HG03196 (cell line): Measurements from ENCODE around the gene COMMD2.
A peak's percentile ranks its signal among the peaks of the same experiment; 100 is the strongest.

ENCODE experiments used
- ATAC-seq: cut with Tn5 transposase; IDR thresholded peaks from one replicate; pipeline ENCODE4 v1.9.1; 2021; ENCODE audit not compliant: unreplicated experiment

COMMD2 gene

GRCh38 chr3:149764302-149764701 lies 12.0 kb upstream of the COMMD2 start:
- no peak for ATAC-seq

GRCh38 chr3:149763565-149764195 lies 11.4 kb upstream of the COMMD2 start:
- ATAC-seq = no peak

- ATAC-seq = no peak
These were observed 1.4 kb upstream of the COMMD2 start for GRCh38 chr3:149753717-149754116.

- peak; percentile 10 for ATAC-seq
These were observed 473 bp upstream of the COMMD2 start for GRCh38 chr3:149752788-149753136.

- no peak for ATAC-seq
These were observed 738 bp downstream of the COMMD2 start for GRCh38 chr3:149751551-149751950.

- no peak for ATAC-seq
These were observed 7.7 kb downstream of the COMMD2 start for GRCh38 chr3:149744606-149745005.

- ATAC-seq = no peak
These were observed 8.1 kb downstream of the COMMD2 start for GRCh38 chr3:149744151-149744550.

- ATAC-seq = no peak
These were observed 12.9 kb downstream of the COMMD2 start for GRCh38 chr3:149739396-149739795.

GRCh38 chr3:149738876-149739275 lies 13.4 kb downstream of the COMMD2 start:
- ATAC-seq = no peak

GRCh38 chr3:149736953-149737205 lies 15.4 kb downstream of the COMMD2 start:
- ATAC-seq = no peak

GRCh38 chr3:149736175-149736952 lies 15.9 kb downstream of the COMMD2 start:
- ATAC-seq = no peak

GRCh38 chr3:149732234-149732633 lies 20.1 kb downstream of the COMMD2 start:
- no peak for ATAC-seq

GRCh38 chr3:149727656-149728055 lies 24.6 kb downstream of the COMMD2 start:
- no peak for ATAC-seq

GRCh38 chr3:149726716-149727407 lies 25.4 kb downstream of the COMMD2 start:
- ATAC-seq = peak; percentile 53

- no peak for ATAC-seq
These were observed 28.5 kb downstream of the COMMD2 start for GRCh38 chr3:149723781-149724180.

GRCh38 chr3:149720918-149721317 lies 31.4 kb downstream of the COMMD2 start:
- ATAC-seq = no peak

- ATAC-seq = no peak
These were observed 34.8 kb downstream of the COMMD2 start for GRCh38 chr3:149717391-149718056.

GRCh38 chr3:149716984-149717383 lies 35.3 kb downstream of the COMMD2 start:
- ATAC-seq = no peak

- ATAC-seq = no peak
These were observed 37.0 kb downstream of the COMMD2 start for GRCh38 chr3:149715247-149715646.

- ATAC-seq = no peak
These were observed 38.3 kb downstream of the COMMD2 start for GRCh38 chr3:149713730-149714654.

- ATAC-seq = no peak
These were observed 45.4 kb downstream of the COMMD2 start for GRCh38 chr3:149706905-149707304.
